HUES6 (cell line): ENCODE results near the gene CCNL2.

Experiments
- H3K27ac ChIP-seq: 2 replicates; pipeline ENCODE4 v1.7.0; 2013; ENCODE audit warnings: low read depth, mild to moderate bottlenecking, low read length, inconsistent platforms
- H3K27me3 ChIP-seq: 2 replicates; pipeline ENCODE4 v1.6.1; 2013; ENCODE audit warnings: low read length; ENCODE audit not compliant: control insufficient read depth, insufficient read depth
- H3K36me3 ChIP-seq: 2 replicates; pipeline ENCODE4 v1.6.1; 2013; ENCODE audit warnings: low read length; ENCODE audit not compliant: control insufficient read depth, insufficient read depth
- H3K4me1 ChIP-seq: 2 replicates; pipeline ENCODE4 v1.6.1; 2013; ENCODE audit warnings: low read length; ENCODE audit not compliant: control insufficient read depth, insufficient read depth
- H3K4me3 ChIP-seq: 2 replicates; pipeline ENCODE4 v1.5.1; 2013; ENCODE audit warnings: low read depth, low read length
- H3K9ac ChIP-seq: one replicate; pipeline ENCODE4 v1.6.1; 2013; ENCODE audit warnings: mild to moderate bottlenecking, low read length
- H3K9me3 ChIP-seq: 2 replicates; pipeline ENCODE4 v1.6.1; 2013; ENCODE audit warnings: low read depth, low read length; ENCODE audit not compliant: control insufficient read depth, insufficient read depth

CCNL2 gene

DNA sequence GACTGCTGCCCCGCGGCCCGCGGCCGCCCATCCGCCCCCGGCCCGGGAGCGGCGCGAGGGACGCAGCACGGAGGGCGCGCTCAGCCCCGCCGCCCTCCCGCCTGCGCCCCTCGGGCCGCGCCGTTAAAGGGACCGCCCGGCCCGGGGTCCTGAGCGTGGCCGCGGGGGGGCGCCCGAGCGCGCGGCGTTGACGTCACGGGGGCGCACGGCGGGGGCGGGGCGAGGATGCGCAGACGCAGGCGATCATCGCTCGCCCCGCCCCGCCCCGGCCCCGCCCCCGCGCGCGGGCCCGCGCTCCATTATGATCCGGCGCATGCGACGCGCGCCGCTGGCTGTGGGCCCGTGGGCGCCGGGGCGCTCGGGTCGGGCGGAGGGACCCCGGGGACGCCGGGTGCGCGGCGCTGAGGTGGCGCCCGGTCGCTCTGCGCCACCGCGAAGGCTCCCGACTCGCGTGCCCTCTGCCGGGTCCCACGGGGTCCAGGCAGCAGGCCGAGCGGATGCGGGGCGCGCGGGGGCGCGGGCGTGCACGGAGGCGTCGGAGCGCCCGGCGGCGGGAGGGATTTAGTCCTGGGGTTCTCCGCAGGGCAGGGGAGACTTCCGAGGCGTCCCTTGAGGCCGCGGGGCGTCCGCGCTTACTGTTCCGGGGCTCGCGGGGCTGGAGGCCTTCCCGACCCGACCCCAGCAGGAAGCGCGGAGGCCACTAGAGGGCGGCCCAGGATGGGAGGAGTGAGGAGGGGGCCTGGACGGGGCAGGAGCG lies 49.7 kb downstream of the CCNL2 start, which contains the start of gene DVL1:
TSS of gene DVL1 (minus strand) at position 163 of the 757 bp plus-strand sequence. CDS start 353 bp downstream, outside the sequence.
- Histone ChIP-seq H3K27me3 (peaks cover 20% of the 10 kb centered on the region), H3K36me3 (0 out of 2 replicates have a peak, but pooled peaks cover 3% of the 10 kb centered on the region), H3K9me3 (no peaks in the 10 kb centered on the region), H3K4me1 (peaks cover 39% of the 10 kb centered on the region), H3K9ac (peak within 1 kb of the TSS; percentile 84), H3K27ac (peak within 1 kb of the TSS; percentile 80; the same call in 1 of the 2 replicates), H3K4me3 (peak within 1 kb of the TSS; percentile 87)

DNA sequence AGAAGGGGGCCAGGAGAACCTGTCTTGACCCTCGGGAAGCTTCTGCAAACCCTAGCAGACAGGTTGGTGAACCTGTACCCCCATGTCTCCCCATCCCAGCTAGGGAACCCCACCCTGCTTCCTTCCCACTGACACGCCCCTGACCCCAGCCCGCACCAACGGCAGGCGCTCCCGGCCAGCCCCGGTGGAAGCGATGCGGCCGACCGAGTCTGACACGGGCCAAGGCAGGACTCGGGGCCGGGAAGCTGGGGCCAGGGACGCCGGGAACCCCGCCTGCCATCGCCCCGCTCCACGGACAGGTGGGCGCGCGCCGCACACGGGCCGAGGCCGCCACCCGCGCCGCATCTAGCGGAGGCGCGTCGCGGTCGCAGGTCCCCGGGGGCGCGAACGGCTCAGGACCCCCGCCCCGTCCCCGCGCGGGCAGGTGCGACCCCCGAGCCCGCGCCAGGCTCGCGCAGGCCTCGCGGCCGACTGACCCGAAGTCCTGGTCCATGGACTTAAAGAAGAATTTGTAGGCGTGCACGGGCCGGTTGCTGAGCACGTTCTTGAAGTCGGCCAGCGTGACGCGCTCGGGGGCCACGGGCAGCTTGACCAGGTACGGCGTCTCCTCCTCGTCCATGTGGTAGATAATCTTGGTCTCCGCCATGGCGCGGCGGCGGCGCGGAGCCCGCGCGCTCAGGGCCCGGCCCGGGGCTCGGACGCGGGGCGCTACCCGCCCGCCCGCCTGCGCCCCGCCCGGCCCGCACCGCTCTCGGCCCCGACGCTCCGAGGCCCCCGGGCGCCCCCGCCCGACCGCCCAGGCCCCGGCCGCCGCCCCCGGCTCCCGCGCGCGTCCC lies 50.5 kb downstream of the CCNL2 start:
- Histone ChIP-seq H3K9ac (peak overlapping the region; percentile 72), H3K27ac (no peak overlapping the region), H3K27me3 (peaks cover 12% of the 10 kb centered on the region), H3K4me3 (peak overlapping the region; percentile 77), H3K36me3 (0 out of 2 replicates have a peak, but pooled peaks cover 3% of the 10 kb centered on the region), H3K9me3 (no peaks in the 10 kb centered on the region), H3K4me1 (peaks cover 32% of the 10 kb centered on the region)

DNA sequence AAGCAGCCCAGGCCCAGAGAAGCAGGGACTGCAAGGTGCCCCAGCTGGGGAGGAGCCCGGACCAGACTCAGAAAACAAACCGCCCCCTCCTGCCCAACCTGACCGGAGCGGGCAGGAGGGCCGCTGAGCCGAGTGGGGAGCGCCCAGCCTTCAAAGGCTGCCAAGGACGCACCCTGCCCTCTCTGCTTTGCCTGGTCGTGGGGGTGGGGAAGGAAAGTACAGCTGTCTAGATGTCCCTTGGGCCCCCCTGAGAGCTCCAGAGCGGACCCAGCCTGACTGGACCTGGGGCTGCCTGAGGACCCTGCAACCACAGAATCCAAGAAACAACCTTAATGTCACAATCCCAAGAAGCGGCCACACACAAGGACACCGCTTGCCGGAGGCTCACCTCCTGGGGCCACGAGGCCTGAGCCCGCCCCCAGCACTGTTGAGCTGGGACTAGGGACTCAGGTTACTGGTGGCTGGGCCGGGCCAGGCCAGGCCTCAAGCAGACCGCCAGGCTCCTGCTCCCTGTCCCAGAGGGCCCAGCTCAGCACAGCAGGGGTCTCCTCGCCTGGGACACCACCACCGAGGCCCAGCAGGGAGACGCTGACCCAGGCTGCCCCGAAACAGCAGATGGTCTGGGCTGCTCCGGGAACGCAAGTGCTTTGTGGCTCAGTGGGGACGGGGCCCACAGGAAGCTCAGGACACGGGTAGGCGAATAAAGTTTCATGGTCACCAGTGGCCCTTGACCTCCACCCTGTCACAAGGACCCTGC lies 51.3 kb downstream of the CCNL2 start:
- Histone ChIP-seq H3K9me3 (no peaks in the 10 kb centered on the region), H3K27ac (no peak overlapping the region), H3K9ac (peak overlapping the region; percentile 72), H3K36me3 (0 out of 2 replicates have a peak, but pooled peaks cover 3% of the 10 kb centered on the region), H3K4me1 (peaks cover 25% of the 10 kb centered on the region), H3K27me3 (peaks cover 4% of the 10 kb centered on the region; the same call in 1 of the 2 replicates), H3K4me3 (peak overlapping the region; percentile 77)

DNA sequence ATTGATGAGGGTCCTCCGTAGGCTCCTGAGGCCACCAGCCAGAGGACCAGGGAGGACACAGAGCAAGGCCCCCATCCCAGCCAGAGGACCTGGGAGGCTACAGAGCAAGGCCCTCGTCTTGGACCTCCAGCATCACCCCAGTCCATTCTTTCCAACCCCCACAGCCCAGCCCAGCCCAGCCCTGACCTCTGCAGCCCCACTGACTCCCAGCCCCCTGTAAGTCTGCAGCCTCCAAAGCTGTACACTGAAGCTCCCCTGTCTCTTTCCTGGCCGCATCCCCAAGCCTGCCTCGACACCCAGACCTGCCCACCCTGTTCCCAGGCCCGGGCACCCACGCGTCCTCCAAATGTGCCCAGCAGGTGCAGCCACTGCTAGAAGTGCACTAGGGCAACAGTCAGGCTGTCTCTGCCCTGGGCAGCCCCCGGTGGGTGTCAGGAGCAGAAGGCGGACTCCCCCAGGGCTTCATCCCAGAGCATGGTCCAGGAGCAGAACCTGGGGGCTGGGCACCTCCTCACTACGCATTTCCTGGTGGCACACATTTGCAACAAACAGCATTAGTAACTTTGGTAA lies 52.0 kb downstream of the CCNL2 start:
- no peaks in the 10 kb centered on the region for H3K9me3 ChIP-seq
- H3K36me3 ChIP-seq: 0 out of 2 replicates have a peak, but pooled peaks cover 3% of the 10 kb centered on the region
- no peak overlapping the region for H3K9ac ChIP-seq
- H3K27me3 ChIP-seq: no peaks in the 10 kb centered on the region; the same call in 1 of the 2 replicates
- H3K4me1 ChIP-seq: peaks cover 19% of the 10 kb centered on the region
- H3K27ac ChIP-seq: no peak overlapping the region
- peak overlapping the region; percentile 77 for H3K4me3 ChIP-seq

DNA sequence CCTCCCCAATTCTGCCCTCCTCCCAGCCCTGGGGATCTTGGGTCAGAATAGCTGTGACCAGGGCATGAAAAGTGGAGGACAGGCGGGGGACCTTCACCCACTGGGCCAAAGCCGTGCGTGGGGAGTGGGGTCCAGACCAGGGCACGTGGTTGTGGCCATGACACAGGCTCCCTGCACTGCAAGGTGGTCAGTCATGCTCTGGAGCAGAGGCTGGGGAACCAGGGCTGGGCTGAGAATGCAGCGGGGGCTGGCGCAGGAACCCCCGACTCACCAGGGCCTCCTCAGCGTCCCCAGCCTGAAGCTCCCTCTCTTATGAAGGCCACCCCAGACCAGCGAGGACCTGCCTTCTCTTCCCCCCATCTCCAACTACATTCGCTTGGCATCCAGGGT lies 52.6 kb downstream of the CCNL2 start:
- peaks cover 14% of the 10 kb centered on the region for H3K4me1 ChIP-seq
- no peaks in the 10 kb centered on the region for H3K9me3 ChIP-seq
- H3K9ac ChIP-seq: no peak overlapping the region
- H3K27ac ChIP-seq: no peak overlapping the region
- peaks cover 8% of the 10 kb centered on the region for H3K36me3 ChIP-seq
- H3K4me3 ChIP-seq: no peak overlapping the region
- no peaks in the 10 kb centered on the region; the same call in 1 of the 2 replicates for H3K27me3 ChIP-seq

DNA sequence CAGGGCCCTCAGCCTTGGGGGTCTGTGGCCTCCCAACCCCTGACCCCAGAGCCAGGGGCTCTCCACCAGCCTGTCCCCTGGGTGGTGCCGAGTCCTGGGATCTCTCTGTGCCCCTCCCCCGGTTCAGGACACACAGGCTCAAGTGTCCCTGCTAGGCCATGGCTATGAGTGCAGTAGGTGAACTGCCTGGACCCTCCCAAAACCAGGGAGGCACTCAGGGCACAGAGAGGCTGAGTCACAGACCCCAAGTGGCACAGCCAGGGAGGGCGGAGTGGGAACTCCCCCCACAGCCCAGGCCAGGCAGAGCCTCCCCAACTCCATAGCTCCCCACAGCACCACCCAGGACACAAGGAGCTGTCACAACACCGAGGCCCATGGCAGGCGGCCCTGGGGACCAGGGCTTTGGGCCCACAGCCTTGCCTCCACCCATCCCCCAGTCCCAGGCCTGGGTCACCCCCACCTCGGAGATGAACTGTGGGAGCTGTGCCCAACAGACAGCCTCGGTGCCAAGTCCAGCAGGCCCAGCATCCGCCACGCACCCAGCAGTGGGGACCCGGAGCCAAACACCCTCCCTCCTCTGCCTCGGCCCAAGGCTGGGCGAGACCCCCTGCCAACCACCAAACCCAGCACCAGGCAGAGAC lies 53.2 kb downstream of the CCNL2 start:
- Histone ChIP-seq H3K4me3 (no peak overlapping the region), H3K4me1 (peaks cover 12% of the 10 kb centered on the region), H3K27me3 (no peaks in the 10 kb centered on the region), H3K36me3 (peaks cover 14% of the 10 kb centered on the region), H3K9ac (no peak overlapping the region), H3K9me3 (no peaks in the 10 kb centered on the region), H3K27ac (no peak overlapping the region)

DNA sequence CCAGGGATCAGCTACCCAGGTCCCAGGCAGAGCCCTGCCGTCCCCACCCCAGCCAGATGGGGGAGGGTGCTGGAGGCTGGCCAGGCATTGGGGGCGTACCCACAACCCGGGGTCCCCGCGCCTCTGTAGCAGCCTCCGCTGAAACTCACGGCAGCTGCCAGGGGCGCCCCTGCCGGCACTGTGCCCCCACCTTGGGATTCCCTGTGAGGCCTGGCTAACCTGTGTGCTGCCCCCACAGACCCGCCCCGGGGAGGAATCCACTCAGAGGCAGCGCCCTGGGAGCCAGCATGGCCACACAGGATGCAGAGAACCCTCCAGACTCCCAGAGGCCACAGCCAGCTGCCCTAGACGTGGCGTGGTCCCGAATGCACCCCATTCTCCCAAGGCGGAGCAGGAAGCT lies 53.8 kb downstream of the CCNL2 start:
- Histone ChIP-seq H3K27ac (no peak overlapping the region), H3K4me3 (no peak overlapping the region), H3K9ac (no peak overlapping the region)

DNA sequence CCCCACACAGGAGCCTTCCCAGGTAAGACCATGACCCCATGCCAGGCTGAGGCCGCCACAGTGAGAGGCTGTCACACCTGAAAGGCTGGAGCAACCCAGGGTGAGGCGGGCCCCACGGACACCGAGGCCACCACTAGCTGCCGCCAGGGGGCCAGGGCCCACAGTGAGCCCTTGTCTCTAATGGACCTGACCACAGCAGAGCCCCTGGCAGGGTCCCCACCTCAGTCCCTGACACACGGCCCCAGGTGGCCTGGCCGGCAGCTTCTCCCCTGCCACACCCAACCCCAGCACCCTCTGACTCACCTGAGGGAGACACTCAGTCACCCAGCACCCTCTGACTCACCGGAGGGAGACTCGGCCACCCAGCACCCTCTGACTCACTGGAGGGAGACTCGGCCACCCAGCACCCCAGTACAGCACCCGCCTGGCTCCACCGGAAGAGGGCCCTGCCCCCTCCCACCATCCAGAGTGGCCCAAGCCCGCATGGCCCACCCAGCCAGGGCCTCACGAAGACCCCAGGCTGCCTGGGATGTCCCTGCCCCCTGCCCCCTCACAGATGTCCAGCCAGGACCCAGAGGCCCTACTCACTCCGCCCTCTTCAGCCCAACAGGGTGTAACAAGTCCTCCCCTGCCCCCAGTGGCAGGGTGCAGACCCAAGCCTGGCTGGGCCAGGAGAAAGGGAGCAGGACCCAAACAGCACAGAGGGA lies 54.3 kb downstream of the CCNL2 start:
- Histone ChIP-seq H3K9ac (no peak overlapping the region), H3K4me1 (peaks cover 12% of the 10 kb centered on the region), H3K9me3 (no peaks in the 10 kb centered on the region), H3K27me3 (no peaks in the 10 kb centered on the region), H3K4me3 (no peak overlapping the region), H3K36me3 (peaks cover 25% of the 10 kb centered on the region), H3K27ac (no peak overlapping the region)

More for the DNA sequence above, 53.8 kb downstream of the CCNL2 start:
- Histone ChIP-seq H3K9me3 (no peaks in the 10 kb centered on the region), H3K27me3 (no peaks in the 10 kb centered on the region), H3K4me1 (peaks cover 12% of the 10 kb centered on the region), H3K36me3 (peaks cover 20% of the 10 kb centered on the region)

DNA sequence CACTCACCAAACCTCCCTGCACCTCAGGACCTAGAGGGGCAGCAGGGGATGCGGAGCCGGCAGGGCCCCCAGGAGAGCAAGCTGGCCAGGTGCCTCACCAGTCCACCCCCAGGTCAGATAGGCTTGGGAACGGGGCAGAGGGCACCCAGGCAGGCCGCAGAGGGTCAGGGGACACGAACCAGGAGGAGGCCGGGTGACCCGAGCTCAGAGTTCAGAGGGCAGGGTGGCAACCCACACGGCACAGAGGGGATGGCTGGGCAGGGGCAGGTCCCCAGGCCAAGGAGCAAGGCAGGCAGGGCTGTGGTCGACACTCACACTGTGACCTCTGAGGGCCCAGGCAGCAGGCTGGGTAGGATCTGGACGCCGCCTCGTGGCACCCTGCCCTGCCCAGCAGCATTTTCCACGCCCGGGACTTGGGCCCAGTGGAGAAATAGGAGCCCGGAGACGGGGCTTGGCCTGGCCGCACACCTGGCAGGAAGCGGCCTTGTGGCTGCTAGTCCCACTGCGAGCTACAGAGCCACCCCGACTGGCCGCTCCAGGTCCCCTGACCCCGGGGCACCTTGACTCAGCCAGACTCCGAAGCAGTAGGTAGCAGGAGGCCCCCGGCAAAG lies 55.2 kb downstream of the CCNL2 start:
- H3K4me1 ChIP-seq: peaks cover 12% of the 10 kb centered on the region
- peaks cover 29% of the 10 kb centered on the region for H3K36me3 ChIP-seq
- no peaks in the 10 kb centered on the region for H3K27me3 ChIP-seq
- H3K9me3 ChIP-seq: no peaks in the 10 kb centered on the region
- no peak overlapping the region for H3K9ac ChIP-seq
- H3K4me3 ChIP-seq: no peak overlapping the region
- no peak overlapping the region for H3K27ac ChIP-seq
